Peyer's patch (tissue), 4 donors: ENCODE data around the gene POLR2I. TPM values are rescaled to one million over a fixed set of nuclear protein-coding genes. Genes with fewer than 3 reads are reported as not detected.

ENCODE experiments used
- DNase-seq, 3 donors: peaks; one replicate each; pipeline ENCODE4 v3.0.0-alpha.2; 2017 to 2019
- H3K27ac ChIP-seq, 4 donors: fragments of 200-600 bp; sonication (generic); one replicate each; pipeline ENCODE4 v1.5.1; 2016 to 2019
- H3K27me3 ChIP-seq, 2 donors: fragments of 200-600 bp; sonication (generic); one replicate each; pipeline ENCODE4 v1.5.1; 2019
- H3K36me3 ChIP-seq, 3 donors: fragments of 200-600 bp; sonication (generic); one replicate each; pipeline ENCODE4 v1.5.1; 2016 to 2019
- H3K4me1 ChIP-seq, 4 donors: fragments of 200-600 bp; sonication (generic); one replicate each; pipeline ENCODE4 v1.5.1; 2016 to 2019
- H3K4me3 ChIP-seq, 4 donors: fragments of 200-600 bp; sonication (generic); 1 replicate in 3 of 4; 2 replicates in 1 of 4; pipeline ENCODE4 v1.5.1; 2016 to 2019; ENCODE audit warnings: mild to moderate bottlenecking in 1 of 4
- H3K9me3 ChIP-seq, 4 donors: fragments of 200-600 bp; sonication (generic); one replicate each; pipeline ENCODE4 v1.5.1; 2016 to 2019; ENCODE audit warnings: mild to moderate bottlenecking in 1 of 4
- CTCF ChIP-seq, 6 experiments: fragments of 450-650 bp in 4 of 6; fragments of 200-600 bp in 2 of 6; sonication (generic) in 1 of 6; IDR thresholded peaks; one replicate each; pipeline ENCODE4 v1.5.1; 2017 to 2019; ENCODE audit warnings: antibody characterized with exemption in 6 of 6, mild to moderate bottlenecking in 3 of 6, moderate library complexity in 1 of 6
- POLR2A ChIP-seq, 2 donors: fragments of 450-650 bp; IDR thresholded peaks; one replicate each; pipeline ENCODE4 v1.5.1; 2017; ENCODE audit warnings: antibody characterized with exemption in 2 of 2, mild to moderate bottlenecking in 2 of 2, moderate library complexity in 2 of 2
- total RNA-seq, 4 donors: library from RNA; depleted of rRNA; stranded (reverse); fragments of >200 nt; gene quantifications; one replicate each; pipeline ENCODE4 v1.1.0, GENCODE V29; 2016

Gene POLR2I
- total RNA-seq = 10 to 100 TPM; 20.7 to 32.0 (median 26.8) TPM

DNA sequence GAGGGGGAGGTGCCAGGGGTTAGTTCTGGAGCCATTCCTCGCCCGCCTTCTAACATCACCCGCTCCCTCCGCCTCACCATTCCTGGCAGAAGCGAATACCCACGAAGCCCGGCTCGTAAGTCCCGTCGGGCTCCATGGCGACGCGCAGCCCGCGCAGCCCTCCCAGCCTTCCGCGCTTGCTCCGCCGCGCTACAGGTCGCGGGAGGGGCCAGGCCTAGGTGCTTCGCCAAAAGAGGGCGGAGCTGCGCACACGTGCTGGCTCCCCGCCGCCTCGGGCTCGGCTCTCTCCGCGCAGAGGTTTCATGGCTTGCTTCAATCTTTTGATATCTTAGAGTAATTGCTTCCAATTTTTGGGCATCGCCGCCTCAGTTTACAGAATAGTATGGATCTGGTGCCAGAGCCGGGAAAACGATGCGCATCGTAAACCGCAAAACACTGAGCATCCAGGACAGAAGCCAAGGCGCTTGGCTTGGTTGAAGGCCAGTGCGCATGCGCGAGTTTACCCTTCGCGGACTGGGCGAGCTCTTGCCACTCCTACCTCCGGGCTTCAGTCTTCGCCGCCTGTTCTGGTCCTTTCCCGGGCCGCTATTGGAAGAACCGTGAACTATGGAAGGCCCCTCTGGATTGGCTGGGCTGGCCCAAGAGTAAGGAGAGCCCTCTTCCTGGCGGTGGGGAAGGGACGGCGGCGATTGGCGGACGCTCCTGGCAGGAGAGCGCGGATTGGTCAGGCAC, at the start of gene POLR2I:
Gene POLR2I, minus strand, starts transcription at position 155 of the 732 bp plus-strand sequence. Its CDS starts 19 bp downstream, at position 136.
- DNase-seq = peak; percentile 97 to 100 (median 99)
- Histone ChIP-seq H3K36me3 (peaks cover 0 to 30% (median 0%) of the 10 kb centered on the region in 3 donors), H3K4me3 (peak within 1 kb of the TSS; percentile 60 to 95 (median 80)), H3K27ac (peak within 1 kb of the TSS; percentile 81 to 95 (median 88)), H3K9me3 (no peaks in the 10 kb centered on the region), H3K27me3 (no peaks in the 10 kb centered on the region), H3K4me1 (peaks cover 4 to 22% (median 15%) of the 10 kb centered on the region in 4 donors)
- peak; percentile 56 to 69 for TF ChIP-seq POLR2A (IDR thresholded peaks at IDR 0.05)
- no peak for TF ChIP-seq CTCF (IDR thresholded peaks at IDR 0.05)

- H3K9me3 ChIP-seq = no peaks in the 10 kb centered on the region
- H3K36me3 ChIP-seq = peaks cover 0 to 7% (median 0%) of the 10 kb centered on the region in 3 donors
- no peak overlapping the region for H3K27ac ChIP-seq
- H3K27me3 ChIP-seq = no peaks in the 10 kb centered on the region
- H3K4me1 ChIP-seq = peaks cover 0 to 3% (median 0%) of the 10 kb centered on the region in 4 donors
- no peak for DNase-seq
- H3K4me3 ChIP-seq = no peak overlapping the region
- no peak for TF ChIP-seq POLR2A (IDR thresholded peaks at IDR 0.05)
- TF ChIP-seq CTCF (IDR thresholded peaks at IDR 0.05) = no peak
Observed at GRCh38 chr19:36163813-36164212, 49.1 kb upstream of the POLR2I start.

DNA sequence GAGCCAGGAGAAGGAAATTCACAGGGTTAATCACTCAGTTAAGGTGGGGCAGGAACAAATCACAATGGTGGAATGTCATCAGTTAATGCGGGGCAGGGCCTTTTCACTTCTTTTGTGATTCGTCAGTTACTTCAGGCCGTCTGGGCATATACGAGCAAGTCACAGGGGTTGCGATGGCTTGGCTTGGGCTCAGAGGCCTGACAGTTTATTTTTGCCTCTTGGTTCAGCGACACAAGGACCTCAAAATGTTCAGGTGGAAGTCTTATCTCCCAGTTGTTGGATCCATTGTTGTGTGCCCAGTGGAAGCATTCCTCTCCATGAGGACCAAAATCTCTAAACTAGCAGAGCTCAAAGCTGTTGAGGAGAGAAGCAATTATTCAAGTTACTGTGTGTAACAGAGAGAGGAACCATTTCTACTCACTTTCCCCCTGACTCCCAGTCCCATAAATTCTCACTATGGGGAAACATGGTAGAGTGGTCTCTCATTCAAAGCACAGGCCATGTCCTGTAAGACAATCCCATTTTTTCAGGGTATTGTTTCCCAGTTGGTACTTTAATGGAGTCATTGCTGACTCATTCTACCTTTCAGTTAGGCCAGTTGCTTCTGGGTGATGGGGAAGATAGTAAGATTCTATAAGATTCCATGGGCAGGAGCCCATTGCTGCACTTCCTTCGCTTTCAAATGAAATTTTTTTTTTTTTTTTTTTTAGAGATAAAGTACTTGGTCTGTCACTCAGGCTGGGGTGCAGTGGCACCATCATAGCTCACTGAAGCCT, 46.3 kb upstream of the POLR2I start:
- TF ChIP-seq POLR2A (IDR thresholded peaks at IDR 0.05) = no peak
- no peak for TF ChIP-seq CTCF (IDR thresholded peaks at IDR 0.05)
- no peaks in the 10 kb centered on the region for H3K27me3 ChIP-seq
- no peaks in the 10 kb centered on the region for H3K4me1 ChIP-seq
- H3K9me3 ChIP-seq = no peaks in the 10 kb centered on the region
- H3K27ac ChIP-seq = no peak overlapping the region
- H3K36me3 ChIP-seq = peaks cover 0 to 7% (median 0%) of the 10 kb centered on the region in 3 donors
- no peak overlapping the region for H3K4me3 ChIP-seq
- DNase-seq = no peak

DNA sequence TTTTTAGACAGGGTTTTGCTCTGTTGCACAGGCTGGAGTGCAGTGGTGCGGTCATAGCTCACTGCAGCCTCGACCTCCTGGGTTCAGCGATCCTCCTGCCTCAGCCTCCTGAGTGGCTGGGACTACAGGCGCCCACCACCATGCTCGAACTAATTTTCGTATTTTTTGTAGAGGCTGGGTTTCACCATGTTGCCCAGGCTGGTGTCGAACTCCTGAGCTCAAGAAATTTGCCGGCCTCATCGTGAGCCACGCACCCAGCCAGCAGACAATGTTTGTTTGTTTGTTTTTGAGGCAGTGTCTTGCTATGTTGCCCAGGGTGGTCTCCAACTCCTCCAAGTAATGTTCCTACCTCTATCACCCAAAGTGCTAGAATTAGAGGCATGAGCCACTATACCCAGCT, 38.5 kb upstream of the POLR2I start:
- peaks cover 0 to 39% (median 0%) of the 10 kb centered on the region in 3 donors for H3K36me3 ChIP-seq
- H3K27me3 ChIP-seq = no peaks in the 10 kb centered on the region

More for the DNA sequence above, 38.5 kb upstream of the POLR2I start:
- TF ChIP-seq CTCF (IDR thresholded peaks at IDR 0.05) = no peak
- Histone ChIP-seq H3K27ac (peak overlapping the region in 3 of 4 donors; percentile 20 to 98 (median 69)), H3K4me1 (peaks cover 0 to 4% (median 0%) of the 10 kb centered on the region in 4 donors), H3K4me3 (no peak overlapping the region), H3K9me3 (no peaks in the 10 kb centered on the region)
- DNase-seq = peak in 1 of 3 donors; percentile 19
